Measurements from ENCODE around the gene ACBD4. TPM values are rescaled to one million over a fixed set of nuclear protein-coding genes. Genes with fewer than 3 reads are reported as not detected.
A peak's percentile ranks its signal among the peaks of the same experiment; 100 is the strongest.

The ACBD4 gene
- total and polyA plus RNA-seq, 2 of the 13 experiments (the other 11 are each of a cell fraction or from before 2014, with no cell fraction given), result 16.1 to 26.9 TPM

DNA sequence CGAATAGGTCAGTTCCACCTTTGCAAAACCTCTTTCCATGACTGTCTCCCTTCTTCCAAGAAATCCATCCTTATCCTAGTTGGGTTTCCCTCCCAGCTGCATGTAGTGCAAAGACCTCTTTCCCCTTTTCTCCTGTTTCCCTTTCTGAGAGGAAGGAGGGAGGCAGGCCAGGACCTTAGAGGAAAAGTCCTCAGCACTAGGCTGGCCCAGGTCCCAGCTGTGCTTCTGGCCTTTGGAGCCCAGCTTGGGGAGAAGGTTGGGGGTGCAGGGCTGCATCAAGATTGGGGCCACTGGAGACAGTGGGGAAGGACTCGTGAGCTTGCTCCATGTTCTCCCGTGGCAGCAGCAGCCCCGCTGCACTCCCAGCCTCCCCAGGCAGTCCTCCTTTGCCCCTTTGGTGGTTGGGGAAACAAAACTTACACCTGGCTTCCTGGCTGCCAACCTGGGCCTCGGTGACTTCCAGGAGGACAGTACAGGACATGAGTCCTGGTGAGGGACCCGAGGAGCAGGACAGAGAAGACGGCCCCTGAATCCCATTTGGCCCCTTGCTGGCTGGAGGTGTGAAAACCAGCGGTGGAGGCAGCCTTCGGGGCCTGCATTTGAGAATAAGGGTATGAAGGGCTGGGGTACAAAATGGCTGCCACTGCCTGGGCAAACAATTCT, 26.7 kb downstream of the ACBD4 start (continued):
- TF ChIP-seq ZBTB21 (CRISPR knock-in tag; IDR thresholded peaks at IDR 0.05) (no peak), ZNF205 (CRISPR knock-in tag; IDR thresholded peaks at IDR 0.05) (no peak; the same call in 1 of the 2 replicates), U2AF1 (optimal IDR thresholded peaks at IDR 0.05; ENCODE audit: low read depth, low read length) (no peak), DNMT1 (CRISPR knock-in tag; IDR thresholded peaks at IDR 0.05) (no peak), TMF1 (CRISPR knock-in tag; IDR thresholded peaks at IDR 0.05; ENCODE audit: low read depth) (peak; percentile 51; the same call in 1 of the 2 replicates), ZFX (CRISPR knock-in tag; IDR thresholded peaks at IDR 0.05; ENCODE audit: low read depth) (no peak; the same call in 1 of the 2 replicates), RFX5 (IDR thresholded peaks at IDR 0.05; ENCODE audit: low read depth, low read length) (no peak), BRD4 (CRISPR knock-in tag; IDR thresholded peaks at IDR 0.05) (peak; percentile 55; the same call in 1 of the 2 replicates), ZSCAN21 (CRISPR knock-in tag; IDR thresholded peaks at IDR 0.05; ENCODE audit: borderline replicate concordance) (no peak), ZNF670 (CRISPR knock-in tag; IDR thresholded peaks at IDR 0.05; ENCODE audit: borderline replicate concordance) (no peak), STAG1 (CRISPR knock-in tag; IDR thresholded peaks at IDR 0.05) (no peak), FOSL2 (CRISPR knock-in tag; IDR thresholded peaks at IDR 0.05) (no peak), FOXK2 (IDR thresholded peaks at IDR 0.05) (no peak), SIN3A (IDR thresholded peaks at IDR 0.05; ENCODE audit: borderline replicate concordance, low read depth, low read length) (no peak), CCAR2 (optimal IDR thresholded peaks at IDR 0.05; ENCODE audit: low read depth, low read length) (no peak), ZNF430 (CRISPR knock-in tag; IDR thresholded peaks at IDR 0.05) (no peak; the same call in 1 of the 2 replicates), ZNF20 (CRISPR knock-in tag; IDR thresholded peaks at IDR 0.05) (no peak), SIN3B (IDR thresholded peaks at IDR 0.05; ENCODE audit: low read length) (no peak), STAT5B (CRISPR knock-in tag; IDR thresholded peaks at IDR 0.05) (no peak)
- TF ChIP-seq, protein P1, sequence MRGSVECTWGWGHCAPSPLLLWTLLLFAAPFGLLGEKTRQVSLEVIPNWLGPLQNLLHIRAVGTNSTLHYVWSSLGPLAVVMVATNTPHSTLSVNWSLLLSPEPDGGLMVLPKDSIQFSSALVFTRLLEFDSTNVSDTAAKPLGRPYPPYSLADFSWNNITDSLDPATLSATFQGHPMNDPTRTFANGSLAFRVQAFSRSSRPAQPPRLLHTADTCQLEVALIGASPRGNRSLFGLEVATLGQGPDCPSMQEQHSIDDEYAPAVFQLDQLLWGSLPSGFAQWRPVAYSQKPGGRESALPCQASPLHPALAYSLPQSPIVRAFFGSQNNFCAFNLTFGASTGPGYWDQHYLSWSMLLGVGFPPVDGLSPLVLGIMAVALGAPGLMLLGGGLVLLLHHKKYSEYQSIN (CRISPR knock-in tag; IDR thresholded peaks at IDR 0.05; ENCODE audit: borderline replicate concordance), result no peak
- TF ChIP-seq, protein P2, sequence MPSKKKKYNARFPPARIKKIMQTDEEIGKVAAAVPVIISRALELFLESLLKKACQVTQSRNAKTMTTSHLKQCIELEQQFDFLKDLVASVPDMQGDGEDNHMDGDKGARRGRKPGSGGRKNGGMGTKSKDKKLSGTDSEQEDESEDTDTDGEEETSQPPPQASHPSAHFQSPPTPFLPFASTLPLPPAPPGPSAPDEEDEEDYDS (CRISPR knock-in tag; IDR thresholded peaks at IDR 0.05), result no peak
- TF ChIP-seq, protein P3, sequence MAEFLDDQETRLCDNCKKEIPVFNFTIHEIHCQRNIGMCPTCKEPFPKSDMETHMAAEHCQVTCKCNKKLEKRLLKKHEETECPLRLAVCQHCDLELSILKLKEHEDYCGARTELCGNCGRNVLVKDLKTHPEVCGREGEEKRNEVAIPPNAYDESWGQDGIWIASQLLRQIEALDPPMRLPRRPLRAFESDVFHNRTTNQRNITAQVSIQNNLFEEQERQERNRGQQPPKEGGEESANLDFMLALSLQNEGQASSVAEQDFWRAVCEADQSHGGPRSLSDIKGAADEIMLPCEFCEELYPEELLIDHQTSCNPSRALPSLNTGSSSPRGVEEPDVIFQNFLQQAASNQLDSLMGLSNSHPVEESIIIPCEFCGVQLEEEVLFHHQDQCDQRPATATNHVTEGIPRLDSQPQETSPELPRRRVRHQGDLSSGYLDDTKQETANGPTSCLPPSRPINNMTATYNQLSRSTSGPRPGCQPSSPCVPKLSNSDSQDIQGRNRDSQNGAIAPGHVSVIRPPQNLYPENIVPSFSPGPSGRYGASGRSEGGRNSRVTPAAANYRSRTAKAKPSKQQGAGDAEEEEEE (CRISPR knock-in tag; IDR thresholded peaks at IDR 0.05; ENCODE audit: borderline replicate concordance), result 0 out of 2 replicates have a peak, but pooled peaks have one; percentile 64
- TF ChIP-seq, protein P4, sequence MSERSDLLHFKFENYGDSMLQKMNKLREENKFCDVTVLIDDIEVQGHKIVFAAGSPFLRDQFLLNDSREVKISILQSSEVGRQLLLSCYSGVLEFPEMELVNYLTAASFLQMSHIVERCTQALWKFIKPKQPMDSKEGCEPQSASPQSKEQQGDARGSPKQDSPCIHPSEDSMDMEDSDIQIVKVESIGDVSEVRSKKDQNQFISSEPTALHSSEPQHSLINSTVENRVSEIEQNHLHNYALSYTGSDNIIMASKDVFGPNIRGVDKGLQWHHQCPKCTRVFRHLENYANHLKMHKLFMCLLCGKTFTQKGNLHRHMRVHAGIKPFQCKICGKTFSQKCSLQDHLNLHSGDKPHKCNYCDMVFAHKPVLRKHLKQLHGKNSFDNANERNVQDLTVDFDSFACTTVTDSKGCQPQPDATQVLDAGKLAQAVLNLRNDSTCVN (CRISPR knock-in tag; IDR thresholded peaks at IDR 0.05; ENCODE audit: borderline replicate concordance), result 0 out of 2 replicates have a peak, but pooled peaks have one; percentile 11
- TF ChIP-seq, protein P5, sequence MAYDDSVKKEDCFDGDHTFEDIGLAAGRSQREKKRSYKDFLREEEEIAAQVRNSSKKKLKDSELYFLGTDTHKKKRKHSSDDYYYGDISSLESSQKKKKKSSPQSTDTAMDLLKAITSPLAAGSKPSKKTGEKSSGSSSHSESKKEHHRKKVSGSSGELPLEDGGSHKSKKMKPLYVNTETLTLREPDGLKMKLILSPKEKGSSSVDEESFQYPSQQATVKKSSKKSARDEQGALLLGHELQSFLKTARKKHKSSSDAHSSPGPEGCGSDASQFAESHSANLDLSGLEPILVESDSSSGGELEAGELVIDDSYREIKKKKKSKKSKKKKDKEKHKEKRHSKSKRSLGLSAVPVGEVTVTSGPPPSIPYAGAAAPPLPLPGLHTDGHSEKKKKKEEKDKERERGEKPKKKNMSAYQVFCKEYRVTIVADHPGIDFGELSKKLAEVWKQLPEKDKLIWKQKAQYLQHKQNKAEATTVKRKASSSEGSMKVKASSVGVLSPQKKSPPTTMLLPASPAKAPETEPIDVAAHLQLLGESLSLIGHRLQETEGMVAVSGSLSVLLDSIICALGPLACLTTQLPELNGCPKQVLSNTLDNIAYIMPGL (CRISPR knock-in tag; IDR thresholded peaks at IDR 0.05; ENCODE audit: borderline replicate concordance in 1 of 2, low read depth in 1 of 2), result no peak
